Endothelial cell of umbilical vein (primary cell): ENCODE data around the gene KIAA0930. TPM values are rescaled to one million over a fixed set of nuclear protein-coding genes. Genes with fewer than 3 reads are reported as not detected.

Source experiments
- BruUV-seq: library from RNA; stranded (reverse); fragments of 400-500 nt; replicated peaks from 2 replicates; lab custom pipeline; 2021; lab: Mats Ljungman, UMichigan
- CTCF ChIA-PET: fragments of 300-600, 350-600 bp; sonication (Branson Sonifier 250); formaldehyde crosslinking; loops from one replicate; lab custom pipeline; 2021; ENCODE audit warnings: antibody characterized with exemption, inconsistent platforms; lab: Charles Lee
- POLR2A ChIA-PET: fragments of 300-600, 350-600 bp; sonication (Branson Sonifier 250); formaldehyde crosslinking; loops from one replicate; lab custom pipeline; 2021; ENCODE audit warnings: antibody characterized with exemption, inconsistent platforms; lab: Charles Lee
- DNase-seq: peaks from one replicate; pipeline ENCODE4 v3.0.0-alpha.2; 2011; ENCODE audit warnings: low read depth, low spot score
- FAIRE-seq: peaks from 2 replicates; lab custom pipeline; 2011; peaks lifted over from hg19 to GRCh38; lab: Jason Lieb, UNC
- H2AFZ ChIP-seq: 2 replicates; pipeline ENCODE4 v1.6.0; 2012; ENCODE audit warnings: low read depth, low read length, control low read depth, inconsistent platforms
- H3K27ac ChIP-seq: 2 replicates; pipeline ENCODE4 v1.5.1; 2011; ENCODE audit warnings: low read depth, mild to moderate bottlenecking, control low read depth, low read length, moderate library complexity; ENCODE audit not compliant: insufficient read depth
- H3K27me3 ChIP-seq, 2 experiments: 2 replicates each; pipeline versions ENCODE4 v1.6.0 to v1.6.1; 2011; ENCODE audit warnings: low read length in 2 of 2, mixed read lengths in 1 of 2; ENCODE audit not compliant: control insufficient read depth in 2 of 2, insufficient read depth in 2 of 2
- H3K36me3 ChIP-seq, 2 experiments: 2 replicates in 1 of 2; 3 replicates in 1 of 2; pipeline ENCODE4 v1.5.1; 2011; ENCODE audit warnings: low read length in 2 of 2, mild to moderate bottlenecking in 1 of 2, moderate library complexity in 1 of 2; ENCODE audit not compliant: control insufficient read depth in 2 of 2, insufficient read depth in 2 of 2; ENCODE audit errors: extremely low read depth in 1 of 2
- H3K4me1 ChIP-seq: 3 replicates; pipeline ENCODE4 v1.5.1; 2011; ENCODE audit warnings: mild to moderate bottlenecking, low read length; ENCODE audit not compliant: control insufficient read depth, insufficient read depth; ENCODE audit errors: extremely low read depth
- H3K4me2 ChIP-seq: 2 replicates; pipeline ENCODE4 v1.6.1; 2011; ENCODE audit warnings: low read length, control low read depth, mixed read lengths; ENCODE audit not compliant: insufficient read depth
- H3K4me3 ChIP-seq, 3 experiments: fragments of 200-600 bp in 1 of 3; sonication (generic), shearing (Covaris generic) in 1 of 3; replicated peaks in 1 of 3; 2 replicates each; pipeline ENCODE4 v1.5.1; 2011 to 2016; ENCODE audit warnings: control low read depth in 3 of 3, low read length in 3 of 3, mild to moderate bottlenecking in 2 of 3, inconsistent platforms in 1 of 3, low read depth in 1 of 3, moderate library complexity in 1 of 3; ENCODE audit not compliant: insufficient read depth in 1 of 3
- H3K79me2 ChIP-seq: 2 replicates; pipeline ENCODE4 v1.6.0; 2012; ENCODE audit warnings: low read length, inconsistent platforms; ENCODE audit not compliant: control insufficient read depth, insufficient read depth
- H3K9ac ChIP-seq: replicated peaks from 2 replicates; pipeline ENCODE3; 2011; ENCODE audit warnings: low read length, control low read depth; ENCODE audit not compliant: insufficient read depth; ENCODE audit errors: extremely low read depth
- H3K9me1 ChIP-seq: replicated peaks from 3 replicates; pipeline ENCODE4 v1.6.0; 2011; ENCODE audit warnings: mild to moderate bottlenecking, low read length; ENCODE audit not compliant: control insufficient read depth, insufficient read depth; ENCODE audit errors: extremely low read depth
- H3K9me3 ChIP-seq: replicated peaks from 2 replicates; pipeline ENCODE4 v1.5.1; 2012; ENCODE audit warnings: low read length, inconsistent platforms; ENCODE audit not compliant: control insufficient read depth, insufficient read depth
- H4K20me1 ChIP-seq: replicated peaks from 2 replicates; pipeline ENCODE3; 2011; ENCODE audit warnings: mild to moderate bottlenecking, low read length; ENCODE audit not compliant: control insufficient read depth, insufficient read depth; ENCODE audit errors: extremely low read depth
- EZH2 ChIP-seq: IDR thresholded peaks from 2 replicates; pipeline ENCODE4 v1.6.1; 2012; ENCODE audit warnings: borderline replicate concordance, low read depth, mild to moderate bottlenecking, moderate library complexity, low read length, inconsistent platforms; ENCODE audit not compliant: severe bottlenecking
- FOS ChIP-seq: IDR thresholded peaks from 2 replicates; pipeline ENCODE4 v1.6.1; 2011; ENCODE audit warnings: mild to moderate bottlenecking, low read length, moderate library complexity, borderline replicate concordance; ENCODE audit not compliant: insufficient read depth
- GATA2 ChIP-seq: IDR thresholded peaks from 2 replicates; pipeline ENCODE4 v1.7.0; 2011; ENCODE audit warnings: low read depth, mild to moderate bottlenecking, moderate library complexity, mixed read lengths, low read length; ENCODE audit not compliant: insufficient read length, insufficient read depth
- JUN ChIP-seq: IDR thresholded peaks from 2 replicates; pipeline ENCODE4 v1.6.1; 2011; ENCODE audit warnings: borderline replicate concordance, low read depth; ENCODE audit not compliant: insufficient read length, insufficient read depth
- MYC ChIP-seq: IDR thresholded peaks from one replicate; pipeline ENCODE4 v1.6.1; 2011; ENCODE audit warnings: mild to moderate bottlenecking, low read depth, low read length
- POLR2AphosphoS5 ChIP-seq: IDR thresholded peaks from 2 replicates; pipeline ENCODE4 v1.6.1; 2012; ENCODE audit warnings: low read depth, mild to moderate bottlenecking, control low read depth, low read length, moderate library complexity; ENCODE audit not compliant: insufficient read depth
- dilution Hi-C: fragments of 300-500 bp; cut with MboI; formaldehyde crosslinking; loops from one replicate; pipeline ENCODE4 v1.15.0; 2019; ENCODE audit warnings: low sequenced_read_pairs; ENCODE audit not compliant: extremely low pct_ligation_motif_present
- intact Hi-C: fragments of 100-400 bp; cut with micrococcal nuclease; formaldehyde crosslinking; loops from one replicate; pipeline ENCODE4 v1.10.0; 2022
- polyA plus RNA-seq, 4 experiments: library from polyadenylated mRNA; depleted of rRNA in 3 of 4; stranded (reverse) in 3 of 4; unstranded in 1 of 4; fragments of >200 nt; gene quantifications; 2 replicates each; pipeline versions ENCODE4 v1.2.1 to v1.2.3, GENCODE V29; 2011 to 2012; ENCODE audit warnings: missing spikeins in 1 of 4
- total RNA-seq: library from RNA; stranded (reverse); gene quantifications from 2 replicates; pipeline ENCODE4 v1.2.3, GENCODE V29; 2021
- TF ChIP-seq, protein P1 (sequence below): IDR thresholded peaks from 2 replicates; pipeline ENCODE4 v1.6.1; 2011; ENCODE audit not compliant: insufficient read depth, insufficient read length

Gene KIAA0930
- total and polyA plus RNA-seq, 2 donors (not counting 3 experiments of a cell fraction or from before 2014, with no cell fraction given), result 37.9 to 53.6 TPM

DNA sequence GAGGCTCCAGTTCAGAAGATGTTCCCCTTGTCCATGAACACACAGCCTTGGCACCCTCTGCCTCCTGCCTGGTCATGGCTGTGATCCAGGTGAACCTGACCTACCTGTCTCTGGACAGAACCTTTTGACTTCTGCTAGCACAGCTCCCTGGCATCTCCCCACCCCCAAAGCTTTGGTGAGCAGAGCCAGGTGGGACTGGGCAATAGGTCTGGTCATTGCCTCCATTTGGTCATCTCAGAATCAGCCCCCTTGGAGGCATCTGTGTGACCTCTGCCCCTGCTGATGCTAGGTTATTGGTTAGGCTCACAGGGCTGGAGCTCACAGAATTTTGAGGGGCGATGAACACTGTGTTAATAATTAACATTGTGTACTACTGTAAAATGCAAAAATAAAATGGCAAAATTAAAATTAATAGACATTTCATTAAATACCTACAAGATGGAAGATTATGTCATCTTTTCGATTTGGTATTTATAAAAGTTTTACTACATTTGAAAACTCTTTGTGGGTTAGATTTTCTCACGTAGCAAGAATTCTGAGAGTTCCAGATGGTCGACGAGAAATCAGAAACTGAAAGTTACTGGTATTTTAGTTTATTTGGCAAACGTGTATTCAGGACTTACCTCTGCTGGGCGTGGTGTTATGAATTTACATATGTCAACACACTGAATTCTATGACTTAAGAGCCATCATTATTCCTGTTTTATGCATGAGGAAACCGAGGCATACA is 8.3 kb upstream of the KIAA0930 start:
- H3K9me1 ChIP-seq, result no peaks in the 10 kb centered on the region
- no TSS peak for BruUV-seq
- DNase-seq, result no peak
- H3K4me1 ChIP-seq, result peaks cover 13% of the 10 kb centered on the region
- H3K4me2 ChIP-seq, result no peak overlapping the region
- H2AFZ ChIP-seq, result no peak overlapping the region
- H3K36me3 ChIP-seq, result no peaks in the 10 kb centered on the region
- H3K27ac ChIP-seq, result no peak overlapping the region
- no peak overlapping the region for H3K4me3 ChIP-seq
- dilution Hi-C loops, result no loop called here
- no peak overlapping the region for H3K9ac ChIP-seq
- ChIA-PET POLR2A (no interaction called here), CTCF (no interaction called here)
- intact Hi-C loops, result no loop called here
- no peaks in the 10 kb centered on the region for H3K9me3 ChIP-seq
- no peak for FAIRE-seq
- TF ChIP-seq MYC (no peak), JUN (no peak), FOS (no peak), EZH2 (no peak), POLR2AphosphoS5 (no peak), GATA2 (no peak)
- TF ChIP-seq, protein P1, sequence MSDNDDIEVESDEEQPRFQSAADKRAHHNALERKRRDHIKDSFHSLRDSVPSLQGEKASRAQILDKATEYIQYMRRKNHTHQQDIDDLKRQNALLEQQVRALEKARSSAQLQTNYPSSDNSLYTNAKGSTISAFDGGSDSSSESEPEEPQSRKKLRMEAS, result no peak
- H3K27me3 ChIP-seq, result no peaks in the 10 kb centered on the region
- H3K79me2 ChIP-seq, result no peaks in the 10 kb centered on the region
- H4K20me1 ChIP-seq, result no peaks in the 10 kb centered on the region
